SW 1271 (cell line): ENCODE results near the gene FLNC.

ENCODE experiments used
- DNase-seq, 2 experiments: peaks; one replicate each; lab custom pipeline; 2025; lab: John Stamatoyannopoulos, UW

The FLNC gene

DNA sequence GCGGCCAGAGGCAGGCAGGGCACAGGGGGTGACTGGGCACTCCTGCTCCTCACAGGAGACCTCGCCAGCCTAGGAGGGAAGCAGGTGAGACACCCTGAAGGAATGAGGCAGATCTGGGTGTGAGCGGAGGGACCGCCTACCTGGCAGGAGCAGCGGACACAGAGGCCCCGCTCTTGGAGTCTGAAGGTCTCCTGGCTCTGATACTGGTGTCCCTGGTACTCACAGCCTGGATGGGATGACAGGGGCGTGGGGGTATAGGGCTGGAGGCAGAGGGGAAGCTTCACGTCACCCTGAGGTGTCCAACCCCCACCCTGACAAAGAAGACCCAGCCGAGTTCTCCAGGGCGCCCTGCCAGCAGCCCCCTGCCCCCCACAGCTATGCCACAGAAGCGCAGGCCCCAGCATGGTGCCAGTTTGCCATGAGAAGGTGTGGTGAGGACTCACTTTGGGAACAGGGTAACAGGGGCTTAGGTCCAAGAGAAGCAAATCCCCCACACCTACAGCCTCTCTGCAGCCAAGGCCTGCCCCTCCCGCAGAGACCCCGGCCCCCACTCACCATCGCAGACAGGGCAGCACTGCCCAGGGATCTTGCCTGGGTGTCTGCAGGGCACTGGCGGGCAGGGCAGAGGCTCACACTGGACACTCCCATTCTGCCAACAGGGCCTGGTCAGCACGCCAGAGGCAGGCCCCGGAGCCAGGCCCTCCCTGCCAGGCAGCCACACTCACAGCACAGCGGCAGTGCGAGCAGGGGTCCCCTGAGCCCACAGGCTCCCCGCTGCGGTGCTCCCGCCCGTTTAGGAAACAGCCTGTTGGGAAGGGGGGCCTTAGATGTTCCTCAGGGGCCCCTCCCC is 63.3 kb downstream of the FLNC start:
- no peak for DNase-seq

- no peak for DNase-seq
These were observed 63.9 kb downstream of the FLNC start for GRCh38 chr7:128894101-128894440.

DNA sequence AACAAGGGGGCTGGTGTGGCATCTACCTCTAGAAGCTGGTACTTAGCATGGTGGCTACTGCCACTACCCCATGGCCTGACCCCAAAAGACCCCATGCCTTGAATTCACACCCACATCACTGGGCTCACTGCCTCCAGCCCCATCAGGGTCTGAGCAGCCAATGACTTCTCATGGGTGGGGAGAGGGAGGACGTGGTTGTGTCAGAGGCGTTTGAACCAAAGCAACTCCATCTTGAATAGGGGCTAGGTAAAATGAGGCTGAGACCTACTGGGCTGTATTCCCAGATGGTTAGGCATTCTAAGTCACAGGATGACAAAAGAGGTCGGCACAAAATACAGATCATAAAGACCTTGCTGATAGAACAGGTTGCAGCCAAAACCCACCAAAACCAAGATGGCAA is 65.1 kb downstream of the FLNC start:
- no peak for DNase-seq

GRCh38 chr7:128899392-128899791 is 69.2 kb downstream of the FLNC start:
- no peak for DNase-seq

GRCh38 chr7:128900237-128900636 is 70.0 kb downstream of the FLNC start:
- no peak for DNase-seq

- no peak for DNase-seq
These were observed 72.8 kb downstream of the FLNC start for GRCh38 chr7:128902761-128903585.

DNA sequence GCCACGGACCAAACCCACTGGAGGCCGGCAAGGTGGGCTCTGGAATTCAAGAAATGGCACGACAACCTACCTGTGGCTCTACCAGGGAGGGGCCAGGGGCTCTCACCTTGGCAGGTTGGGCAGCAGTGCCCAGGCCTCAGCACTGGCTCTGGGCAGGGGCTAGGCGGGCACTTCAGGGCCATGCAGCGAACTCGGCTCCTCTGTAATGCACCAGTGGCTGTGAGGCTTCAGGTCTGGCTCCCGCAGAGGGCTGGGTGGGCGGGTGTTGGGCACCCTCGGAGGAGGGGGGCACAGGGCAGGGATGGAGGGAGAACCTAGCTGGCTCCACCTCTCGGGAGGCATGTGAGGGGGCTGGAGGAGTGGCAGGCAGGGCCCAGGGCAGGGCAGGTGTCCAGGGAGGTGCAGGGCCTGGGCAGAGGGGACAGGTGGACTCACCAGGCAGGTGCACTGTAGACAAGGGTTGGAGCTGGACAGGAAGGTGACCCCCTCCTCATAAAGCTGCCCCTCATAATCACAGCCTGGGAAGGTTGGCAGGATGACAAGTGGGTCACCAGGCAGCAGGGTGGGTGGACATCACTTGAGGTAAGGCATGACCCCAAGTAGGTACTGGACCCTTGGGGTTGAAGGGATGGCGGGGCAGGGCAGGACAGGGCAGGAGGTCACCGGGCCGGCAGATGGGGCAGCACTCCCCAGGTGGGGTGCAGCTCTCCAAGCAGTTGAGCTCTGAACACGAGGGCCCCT is 73.6 kb downstream of the FLNC start:
- no peak for DNase-seq

DNA sequence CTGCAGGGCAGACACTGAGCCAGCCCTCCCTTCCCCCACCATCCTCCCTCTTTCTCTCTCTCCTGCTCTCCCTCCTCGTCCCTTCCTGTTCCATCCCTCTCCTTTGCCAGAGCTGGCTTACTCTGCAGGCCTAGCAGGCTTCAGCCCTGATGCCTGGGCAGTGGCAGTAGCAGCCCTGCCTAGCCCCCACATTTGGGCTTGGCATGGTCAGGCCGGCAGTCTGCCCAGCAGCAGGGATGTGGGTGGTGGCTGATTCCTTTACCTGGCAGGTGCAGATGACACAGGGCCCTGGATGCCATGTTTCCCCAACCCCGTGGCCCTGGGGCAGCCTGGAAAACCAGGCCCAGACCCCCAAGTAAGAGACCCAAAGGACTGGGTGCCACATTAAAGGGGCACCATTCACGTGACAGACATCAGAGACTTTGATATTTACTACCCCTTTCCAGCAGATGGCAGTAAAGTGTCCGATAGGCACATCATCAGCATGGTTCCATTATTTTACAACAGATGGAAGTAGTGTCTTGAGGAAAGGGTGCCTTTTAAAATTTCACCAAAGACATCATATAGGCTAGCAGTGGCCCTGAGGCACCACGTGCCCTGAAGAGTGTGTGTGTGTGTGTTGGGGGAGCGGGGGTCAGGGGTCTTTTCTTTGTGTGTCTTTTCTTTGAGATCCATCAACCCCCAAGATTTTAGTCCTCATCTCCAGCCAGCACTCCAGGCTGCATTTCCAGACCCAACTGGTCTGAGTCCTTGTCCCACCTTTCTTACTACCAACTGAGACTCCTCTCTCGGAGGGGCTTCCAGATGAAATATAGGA is 74.4 kb downstream of the FLNC start:
- DNase-seq = peak in 1 of 2 experiments; percentile 37

GRCh38 chr7:128906001-128906765 is 76.0 kb downstream of the FLNC start:
- DNase-seq = no peak

- no peak for DNase-seq
These were observed 76.8 kb downstream of the FLNC start for GRCh38 chr7:128906766-128907559.
